PC-9 (cell line): ENCODE results near the gene LMOD3. TPM values are rescaled to one million over a fixed set of nuclear protein-coding genes. Genes with fewer than 3 reads are reported as not detected.
A peak's percentile ranks its signal among the peaks of the same experiment; 100 is the strongest.

ENCODE experiments used
- BruUV-seq: library from RNA; stranded (reverse); fragments of 400-500 nt; replicated peaks from 2 replicates; lab custom pipeline; 2021; lab: Mats Ljungman, UMichigan
- CTCF ChIA-PET: fragments of 300-600 bp; sonication (Branson Sonifier 250); formaldehyde crosslinking; loops from one replicate; lab custom pipeline; 2022; ENCODE audit warnings: antibody characterized with exemption; lab: Charles Lee
- POLR2A ChIA-PET: fragments of 300-600 bp; sonication (Branson Sonifier 250); formaldehyde crosslinking; loops from one replicate; lab custom pipeline; 2022; ENCODE audit warnings: antibody characterized with exemption; ENCODE audit not compliant: unreplicated experiment; lab: Charles Lee
- DNase-seq, 2 experiments: peaks; one replicate each; pipeline versions ENCODE4 v3.0.0 to v3.0.0-alpha.2; 2015 to 2022; ENCODE audit warnings: mixed read lengths in 1 of 2
- H2AFZ ChIP-seq: fragments of 200-600 bp; sonication (generic); 2 replicates; pipeline ENCODE4 v1.8.1; 2017; ENCODE audit warnings: antibody characterized with exemption
- H3F3A ChIP-seq: fragments of 200-600 bp; sonication (generic); 2 replicates; pipeline ENCODE4 v1.8.1; 2017; ENCODE audit warnings: antibody characterized with exemption, mild to moderate bottlenecking, low read depth; ENCODE audit not compliant: insufficient read depth
- H3K27ac ChIP-seq: fragments of 200-600 bp; sonication (generic); 2 replicates; pipeline ENCODE4 v1.6.1; 2016; ENCODE audit warnings: mixed run types
- H3K27me3 ChIP-seq: fragments of 200-600 bp; sonication (generic); 2 replicates; pipeline ENCODE4 v1.6.1; 2016; ENCODE audit warnings: low read depth, mixed run types; ENCODE audit not compliant: insufficient read depth
- H3K36me3 ChIP-seq: fragments of 200-600 bp; sonication (generic); 2 replicates; pipeline ENCODE4 v1.6.1; 2016; ENCODE audit warnings: low read depth, mixed run types
- H3K4me1 ChIP-seq: fragments of 200-600 bp; sonication (generic); replicated peaks from 2 replicates; pipeline ENCODE4 v1.6.1; 2016; ENCODE audit warnings: mixed run types; ENCODE audit not compliant: insufficient read depth
- H3K4me2 ChIP-seq: fragments of 200-600 bp; sonication (generic); 2 replicates; pipeline ENCODE4 v1.6.1; 2017; ENCODE audit warnings: mixed run types
- H3K4me3 ChIP-seq: fragments of 200-600 bp; sonication (generic); 2 replicates; pipeline ENCODE4 v1.6.1; 2016; ENCODE audit warnings: mixed run types
- H3K79me2 ChIP-seq: fragments of 200-600 bp; sonication (generic); 2 replicates; pipeline ENCODE4 v1.6.1; 2017; ENCODE audit warnings: low read depth, mixed run types
- H3K9me2 ChIP-seq: fragments of 200-600 bp; sonication (generic); 2 replicates; pipeline ENCODE4 v1.8.1; 2017; ENCODE audit warnings: mild to moderate bottlenecking; ENCODE audit not compliant: insufficient read depth
- H3K9me3 ChIP-seq: fragments of 200-600 bp; sonication (generic); 2 replicates; pipeline ENCODE4 v1.8.1; 2016; ENCODE audit warnings: low read depth; ENCODE audit not compliant: insufficient read depth
- H4K20me1 ChIP-seq: fragments of 200-600 bp; sonication (generic); 2 replicates; pipeline ENCODE4 v1.8.1; 2017; ENCODE audit not compliant: insufficient read depth
- EZH2 ChIP-seq: fragments of 200-600 bp; sonication (generic); IDR thresholded peaks from 2 replicates; pipeline ENCODE4 v1.8.0; 2017; ENCODE audit warnings: antibody characterized with exemption, low read depth
- intact Hi-C: fragments of 100-400 bp; cut with micrococcal nuclease; formaldehyde crosslinking; loops from one replicate; pipeline ENCODE4 v1.10.0; 2022; ENCODE audit not compliant: unreplicated experiment
- total RNA-seq: library from RNA; stranded (reverse); gene quantifications from 2 replicates; pipeline ENCODE4 v1.2.3, GENCODE V29; 2021
- TF ChIP-seq, protein P1 (sequence below): fragments of 200-600 bp; sonication (generic); conservative IDR thresholded peaks from 2 replicates; pipeline ENCODE4 v1.6.1; 2017; ENCODE audit warnings: mixed run types, antibody characterized with exemption, mild to moderate bottlenecking, moderate library complexity

The LMOD3 gene
- total RNA-seq, 1 experiment from 2014 or later = not detected

DNA sequence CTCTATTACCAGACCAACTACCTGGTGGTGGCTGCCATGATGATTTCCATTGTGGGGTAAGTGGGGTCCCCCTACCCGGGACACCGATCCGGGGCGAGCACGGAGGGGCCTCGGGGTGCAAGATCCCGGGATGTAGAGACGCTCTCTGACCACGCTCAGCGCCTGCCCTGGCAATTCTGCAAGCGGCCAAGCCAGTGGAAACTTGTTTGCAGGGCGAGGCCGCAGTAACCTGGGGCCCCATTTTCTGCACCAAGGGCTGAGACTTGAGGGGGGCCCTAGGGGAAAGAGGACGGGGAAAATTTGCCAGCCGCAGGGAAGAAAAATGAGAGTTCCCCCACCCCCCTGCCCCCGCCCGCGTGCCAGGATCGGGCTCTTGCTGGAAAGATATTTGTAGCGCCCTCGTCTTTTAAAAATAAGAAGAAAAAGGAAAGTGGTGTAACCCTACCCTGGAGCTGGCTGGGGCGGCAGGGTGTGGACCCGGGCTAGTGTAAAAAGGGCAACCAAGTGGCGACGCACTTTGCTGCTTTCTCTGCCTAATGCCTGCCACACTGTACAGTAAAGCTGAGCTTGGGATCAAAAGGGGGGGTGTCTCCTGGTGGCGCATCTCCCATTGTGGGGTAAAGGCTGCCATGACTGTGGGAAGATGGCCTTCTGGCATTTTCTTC is 37.1 kb downstream of the LMOD3 start:
- peak overlapping the region; percentile 94 for H3K27ac ChIP-seq
- peaks cover 36% of the 10 kb centered on the region for H3K79me2 ChIP-seq
- peak overlapping the region; percentile 99 for H3K4me2 ChIP-seq
- no TSS peak for BruUV-seq
- no peaks in the 10 kb centered on the region for H3K9me3 ChIP-seq
- intact Hi-C loops = loop anchor here (5.0 to 10.0 kb wide), 2 partner anchors 33 to 150 kb away; partner anchors contain the start of gene TMF1
- no peaks in the 10 kb centered on the region for H3K9me2 ChIP-seq
- 0 out of 2 replicates have a peak, but pooled peaks cover 4% of the 10 kb centered on the region for H3K36me3 ChIP-seq
- H3K4me1 ChIP-seq = peaks cover 80% of the 10 kb centered on the region
- H4K20me1 ChIP-seq = no peaks in the 10 kb centered on the region
- peak overlapping the region; percentile 74 for H3K4me3 ChIP-seq
- TF ChIP-seq, protein P1, sequence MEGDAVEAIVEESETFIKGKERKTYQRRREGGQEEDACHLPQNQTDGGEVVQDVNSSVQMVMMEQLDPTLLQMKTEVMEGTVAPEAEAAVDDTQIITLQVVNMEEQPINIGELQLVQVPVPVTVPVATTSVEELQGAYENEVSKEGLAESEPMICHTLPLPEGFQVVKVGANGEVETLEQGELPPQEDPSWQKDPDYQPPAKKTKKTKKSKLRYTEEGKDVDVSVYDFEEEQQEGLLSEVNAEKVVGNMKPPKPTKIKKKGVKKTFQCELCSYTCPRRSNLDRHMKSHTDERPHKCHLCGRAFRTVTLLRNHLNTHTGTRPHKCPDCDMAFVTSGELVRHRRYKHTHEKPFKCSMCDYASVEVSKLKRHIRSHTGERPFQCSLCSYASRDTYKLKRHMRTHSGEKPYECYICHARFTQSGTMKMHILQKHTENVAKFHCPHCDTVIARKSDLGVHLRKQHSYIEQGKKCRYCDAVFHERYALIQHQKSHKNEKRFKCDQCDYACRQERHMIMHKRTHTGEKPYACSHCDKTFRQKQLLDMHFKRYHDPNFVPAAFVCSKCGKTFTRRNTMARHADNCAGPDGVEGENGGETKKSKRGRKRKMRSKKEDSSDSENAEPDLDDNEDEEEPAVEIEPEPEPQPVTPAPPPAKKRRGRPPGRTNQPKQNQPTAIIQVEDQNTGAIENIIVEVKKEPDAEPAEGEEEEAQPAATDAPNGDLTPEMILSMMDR = no peak
- no peak for TF ChIP-seq EZH2
- H2AFZ ChIP-seq = peak overlapping the region; percentile 79
- H3K27me3 ChIP-seq = no peaks in the 10 kb centered on the region
- POLR2A ChIA-PET = interaction anchor here (0.6 to 2.0 kb wide), 2 partner anchors 22 to 33 kb away, joined by 3 to 4 read pairs; partner anchors contain the start of gene TMF1
- CTCF ChIA-PET = interaction anchor here (0.7 kb wide), 1 partner anchor 32 kb away, joined by 7 read pairs; no protein-coding TSS in a partner anchor
- peaks cover 45% of the 10 kb centered on the region for H3F3A ChIP-seq
- DNase-seq = no peak

DNA sequence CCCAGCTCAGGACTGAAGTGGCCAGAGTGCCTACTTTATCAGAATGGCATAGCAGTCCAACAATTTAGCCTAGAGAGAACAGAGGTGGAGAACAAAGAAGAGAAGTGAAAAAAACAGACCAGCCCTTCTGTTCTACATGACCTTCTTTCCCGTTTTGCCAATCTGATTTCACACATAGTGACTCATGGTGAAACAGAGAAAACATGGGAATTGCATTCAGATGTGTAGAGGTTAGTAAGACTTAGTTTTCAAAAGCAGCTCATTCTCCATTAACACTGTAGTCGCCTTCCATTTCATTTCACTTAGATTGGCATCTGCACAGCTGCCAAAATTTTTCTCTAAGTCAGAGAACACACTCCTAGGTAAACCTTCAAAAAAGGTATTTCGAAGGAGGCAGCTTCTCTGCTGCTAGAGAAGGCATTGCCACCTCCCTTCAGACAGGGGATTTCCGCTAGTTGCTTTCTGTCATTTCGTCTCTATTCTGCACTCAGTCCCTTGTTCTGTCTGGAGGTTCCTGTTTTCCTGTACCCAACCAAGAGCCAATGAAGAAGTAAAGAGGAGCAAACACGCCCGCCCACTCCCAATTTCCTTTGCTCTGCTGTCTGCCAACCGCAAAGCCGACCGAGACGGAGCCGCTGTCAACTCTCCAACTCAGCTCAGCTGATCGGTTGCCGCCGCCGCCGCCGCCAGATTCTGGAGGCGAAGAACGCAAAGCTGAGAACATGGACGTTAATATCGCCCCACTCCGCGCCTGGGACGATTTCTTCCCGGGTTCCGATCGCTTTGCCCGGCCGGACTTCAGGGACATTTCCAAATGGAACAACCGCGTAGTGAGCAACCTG is 37.8 kb downstream of the LMOD3 start, which contains the start of gene ARL6IP5:
Gene ARL6IP5, plus strand, starts transcription at position 612 of the 842 bp plus-strand sequence. Its CDS starts 111 bp downstream, at position 723.
- intact Hi-C loops = loop anchor here (1.0 to 10.0 kb wide), 4 partner anchors 32 to 150 kb away; partner anchors contain the start of gene TMF1
- BruUV-seq = no TSS peak
- H3K4me1 ChIP-seq = peaks cover 74% of the 10 kb centered on the region

More for the DNA sequence above, 37.8 kb downstream of the LMOD3 start, which contains the start of gene ARL6IP5:
- TF ChIP-seq, protein P1 = no peak
- TF ChIP-seq EZH2 = no peak
- Histone ChIP-seq H3K36me3 (0 out of 2 replicates have a peak, but pooled peaks cover 4% of the 10 kb centered on the region), H3K9me3 (no peaks in the 10 kb centered on the region), H3K27ac (peak within 1 kb of the TSS; percentile 94), H3K27me3 (no peaks in the 10 kb centered on the region), H3K4me2 (peak within 1 kb of the TSS; percentile 99), H3K9me2 (no peaks in the 10 kb centered on the region), H3K79me2 (peaks cover 39% of the 10 kb centered on the region), H3F3A (peaks cover 41% of the 10 kb centered on the region), H3K4me3 (peak within 1 kb of the TSS; percentile 74), H4K20me1 (no peaks in the 10 kb centered on the region), H2AFZ (peak within 1 kb of the TSS; percentile 79)
- CTCF ChIA-PET = no interaction called here
- DNase-seq = peak; percentile 74 to 81
- POLR2A ChIA-PET = interaction anchor here (2.0 kb wide), 1 partner anchor 32 kb away, joined by 4 read pairs; the partner anchor contains the start of gene TMF1
